Left lobe of liver (tissue), 1 donor: ENCODE data around the gene HCRTR1. TPM values are rescaled to one million over a fixed set of nuclear protein-coding genes. Genes with fewer than 3 reads are reported as not detected.

ENCODE experiments used
- total RNA-seq: library from RNA; stranded (reverse); gene quantifications from one replicate; pipeline ENCODE4 v1.2.1, GENCODE V29; 2021
- donor health status: DM: no; HTN: yes; CAD: no.

Gene HCRTR1
- total RNA-seq, 1 donor from 2014 or later = not detected

Other genes starting within 250 kb of the HCRTR1 start
- 3.0 TPM for gene FABP3, start 244.6 kb upstream of the HCRTR1 start, total RNA-seq
- gene SERINC2, start 204.5 kb upstream of the HCRTR1 start, total RNA-seq = 69.1 TPM
- gene TINAGL1, start 41.2 kb upstream of the HCRTR1 start, total RNA-seq = 12.0 TPM
- 24.3 TPM for gene PEF1, start 27.2 kb downstream of the HCRTR1 start, total RNA-seq
- gene COL16A1, start 86.3 kb downstream of the HCRTR1 start, total RNA-seq = 1.9 TPM
- gene ADGRB2, start 146.7 kb downstream of the HCRTR1 start, total RNA-seq = not detected
- gene SPOCD1, start 198.3 kb downstream of the HCRTR1 start, total RNA-seq = 0.08 TPM